ENCODE results near the gene SLC29A3. TPM values are rescaled to one million over a fixed set of nuclear protein-coding genes. Genes with fewer than 3 reads are reported as not detected.
A peak's percentile ranks its signal among the peaks of the same experiment; 100 is the strongest.

The SLC29A3 gene
- total RNA-seq, 1 experiment from 2014 or later, result 9.2 TPM

GRCh38 chr10:71396084-71396710 is 77.1 kb downstream of the SLC29A3 start:
- H3K36me3 Mint-ChIP-seq (ENCODE audit: insufficient read depth in 1 of 3, low read depth in 3 of 3), result peaks cover 0 to 1% (median 0%) of the 10 kb centered on the region in 3 experiments; a peak in 1 of 7 replicates
- Histone ChIP-seq H3K4me2 (ENCODE audit: insufficient read depth, insufficient read length, low read length) (peak overlapping the region; percentile 17), H3K18ac (ENCODE audit: insufficient read length, low read depth, low read length) (no peak overlapping the region), H4K5ac (ENCODE audit: insufficient read length, low read depth, low read length) (no peak overlapping the region), H3K23me2 (ENCODE audit: insufficient read length, low read depth, low read length, poor library complexity, severe bottlenecking) (peaks cover 6% of the 10 kb centered on the region), H3K79me1 (ENCODE audit: insufficient read depth, low read depth, low read length, poor library complexity, severe bottlenecking) (no peaks in the 10 kb centered on the region), H3K27ac (ENCODE audit: insufficient read length, low read depth, low read length) (no peak overlapping the region), H3K79me2 (ENCODE audit: insufficient read depth, low read length) (no peaks in the 10 kb centered on the region), H3K14ac (ENCODE audit: insufficient read depth, low read length) (0 out of 2 replicates have a peak overlapping the region, but pooled peaks have one; percentile 8), H2BK20ac (ENCODE audit: low read depth, low read length, poor library complexity, severe bottlenecking) (no peak overlapping the region), H4K91ac (ENCODE audit: insufficient read length, low read depth, low read length) (no peak overlapping the region), H2BK15ac (ENCODE audit: low read depth, low read length) (no peak overlapping the region), H2BK5ac (ENCODE audit: insufficient read length, low read length) (no peak overlapping the region), H2AFZ (ENCODE audit: low read length) (no peak overlapping the region), H3T11ph (ENCODE audit: low read length) (no peak overlapping the region), H4K20me1 (ENCODE audit: control insufficient read depth, insufficient read depth, insufficient read length) (no peaks in the 10 kb centered on the region), H3K4me1 (ENCODE audit: insufficient read depth, low read length) (peaks cover 3% of the 10 kb centered on the region; the same call in 1 of the 2 replicates), H2BK12ac (ENCODE audit: insufficient read length, low read depth, low read length) (no peak overlapping the region), H4K8ac (replicated peaks; ENCODE audit: insufficient read length, low read depth, low read length) (no peak overlapping the region), H3K56ac (ENCODE audit: insufficient read length, low read depth, low read length) (no peak overlapping the region), H2BK120ac (ENCODE audit: low read depth, low read length, poor library complexity, severe bottlenecking) (no peak overlapping the region), H3K23ac (ENCODE audit: insufficient read length, low read depth, low read length) (no peak overlapping the region), H2AK5ac (ENCODE audit: insufficient read length, low read length) (no peak overlapping the region), H3K9ac (ENCODE audit: extremely low read depth, insufficient read length, low read length) (no peak overlapping the region), H3K9me3 (ENCODE audit: control insufficient read depth, low read depth, low read length) (no peaks in the 10 kb centered on the region), H3K27me3 (ENCODE audit: insufficient read depth, low read length) (peaks cover 25% of the 10 kb centered on the region; the same call in 1 of the 2 replicates), H3K4ac (ENCODE audit: low read depth, low read length) (no peak overlapping the region)
- WGBS (ENCODE audit: extremely low coverage, insufficient read length, low lambda C conversion rate), result no CpG with 5 or more reads among the region's 46 CpGs
- H3K4me1 Mint-ChIP-seq, result peaks cover 14 to 21% of the 10 kb centered on the region in 2 experiments
- peak overlapping the region in 1 of 3 experiments; percentile 90; a peak in 1 of 7 replicates for H3K27ac Mint-ChIP-seq
- TF ChIP-seq, protein P1, sequence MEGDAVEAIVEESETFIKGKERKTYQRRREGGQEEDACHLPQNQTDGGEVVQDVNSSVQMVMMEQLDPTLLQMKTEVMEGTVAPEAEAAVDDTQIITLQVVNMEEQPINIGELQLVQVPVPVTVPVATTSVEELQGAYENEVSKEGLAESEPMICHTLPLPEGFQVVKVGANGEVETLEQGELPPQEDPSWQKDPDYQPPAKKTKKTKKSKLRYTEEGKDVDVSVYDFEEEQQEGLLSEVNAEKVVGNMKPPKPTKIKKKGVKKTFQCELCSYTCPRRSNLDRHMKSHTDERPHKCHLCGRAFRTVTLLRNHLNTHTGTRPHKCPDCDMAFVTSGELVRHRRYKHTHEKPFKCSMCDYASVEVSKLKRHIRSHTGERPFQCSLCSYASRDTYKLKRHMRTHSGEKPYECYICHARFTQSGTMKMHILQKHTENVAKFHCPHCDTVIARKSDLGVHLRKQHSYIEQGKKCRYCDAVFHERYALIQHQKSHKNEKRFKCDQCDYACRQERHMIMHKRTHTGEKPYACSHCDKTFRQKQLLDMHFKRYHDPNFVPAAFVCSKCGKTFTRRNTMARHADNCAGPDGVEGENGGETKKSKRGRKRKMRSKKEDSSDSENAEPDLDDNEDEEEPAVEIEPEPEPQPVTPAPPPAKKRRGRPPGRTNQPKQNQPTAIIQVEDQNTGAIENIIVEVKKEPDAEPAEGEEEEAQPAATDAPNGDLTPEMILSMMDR (conservative IDR thresholded peaks at IDR 0.05), result peak; percentile 62
- peaks cover 92% of the 10 kb centered on the region for H3K27me3 Mint-ChIP-seq (ENCODE audit: low read depth)
- peak; percentile 84 for DNase-seq
- peak overlapping the region; percentile 60 to 79 for H3K4me3 Mint-ChIP-seq
- no peaks in the 10 kb centered on the region for H3K9me3 Mint-ChIP-seq

Measured in H9 (cell line).